GM23338 (cell line): ENCODE measurements around the gene RAB43. TPM values are rescaled to one million over a fixed set of nuclear protein-coding genes. Genes with fewer than 3 reads are reported as not detected.
A peak's percentile ranks its signal among the peaks of the same experiment; 100 is the strongest.

ENCODE experiments used
- ATAC-seq: fragments of 200-7000 bp; cut with Tn5 transposase; 3 replicates; pipeline ENCODE4 v1.9.1; 2020
- DNase-seq: peaks from one replicate; pipeline ENCODE4 v3.0.0-alpha.2; 2015; ENCODE audit warnings: low spot score
- H2AFZ ChIP-seq: fragments of 200-600 bp; sonication (generic); 2 replicates; pipeline ENCODE4 v1.8.0; 2016; ENCODE audit warnings: antibody characterized with exemption, mild to moderate bottlenecking, moderate library complexity
- H3F3A ChIP-seq: fragments of 200-600 bp; sonication (generic); replicated peaks from 2 replicates; pipeline ENCODE4 v1.8.0; 2017; ENCODE audit warnings: antibody characterized with exemption, mixed run types, low read depth
- H3K27ac ChIP-seq: fragments of 200-600 bp; sonication (generic); 2 replicates; pipeline ENCODE4 v1.6.1; 2016; ENCODE audit warnings: low read depth
- H3K27me3 ChIP-seq: fragments of 200-600 bp; sonication (generic); 2 replicates; pipeline ENCODE4 v1.8.0; 2016; ENCODE audit warnings: mild to moderate bottlenecking, mixed run types, moderate library complexity; ENCODE audit not compliant: insufficient read depth
- H3K36me3 ChIP-seq: fragments of 200-600 bp; sonication (generic); 2 replicates; pipeline ENCODE4 v1.8.0; 2016; ENCODE audit warnings: mild to moderate bottlenecking; ENCODE audit not compliant: insufficient read depth
- H3K4me1 ChIP-seq: fragments of 200-600 bp; sonication (generic); 2 replicates; pipeline ENCODE4 v1.8.0; 2016; ENCODE audit warnings: mild to moderate bottlenecking, moderate library complexity; ENCODE audit not compliant: insufficient read depth
- H3K4me2 ChIP-seq: fragments of 200-600 bp; sonication (generic); 2 replicates; pipeline ENCODE4 v1.7.1; 2017; ENCODE audit warnings: mixed run types
- H3K4me3 ChIP-seq: fragments of 200-600 bp; sonication (generic); 2 replicates; pipeline ENCODE4 v1.6.1; 2016; ENCODE audit warnings: mixed run types
- H3K79me2 ChIP-seq: fragments of 200-600 bp; sonication (generic); replicated peaks from 2 replicates; pipeline ENCODE4 v1.8.0; 2017; ENCODE audit warnings: mild to moderate bottlenecking; ENCODE audit not compliant: insufficient read depth
- H3K9me2 ChIP-seq: fragments of 200-600 bp; sonication (generic); 2 replicates; pipeline ENCODE4 v1.8.0; 2017; ENCODE audit not compliant: insufficient read depth
- H4K20me1 ChIP-seq: fragments of 200-600 bp; sonication (generic); replicated peaks from 2 replicates; pipeline ENCODE4 v1.8.0; 2017; ENCODE audit warnings: mild to moderate bottlenecking; ENCODE audit not compliant: insufficient read depth
- H3K27ac Mint-ChIP-seq: 2 replicates; pipeline ENCODE4 v1.8.0; 2020; ENCODE audit warnings: inconsistent platforms, mild to moderate bottlenecking, moderate library complexity, mixed read lengths
- H3K27me3 Mint-ChIP-seq: 3 replicates; pipeline ENCODE4 v1.8.0; 2022; ENCODE audit warnings: low read depth, mild to moderate bottlenecking, moderate library complexity, mixed read lengths, inconsistent platforms; ENCODE audit not compliant: insufficient read depth, poor library complexity
- H3K36me3 Mint-ChIP-seq: 3 replicates; pipeline ENCODE4 v1.8.0; 2021; ENCODE audit warnings: low read depth, mild to moderate bottlenecking, inconsistent platforms, moderate library complexity, mixed read lengths
- H3K4me1 Mint-ChIP-seq: 3 replicates; pipeline ENCODE4 v1.8.0; 2020; ENCODE audit warnings: mild to moderate bottlenecking, inconsistent platforms, mixed read lengths
- H3K4me3 Mint-ChIP-seq: 3 replicates; pipeline ENCODE4 v1.8.0; 2021; ENCODE audit warnings: moderate library complexity, mild to moderate bottlenecking, inconsistent platforms, mixed read lengths
- H3K9me3 Mint-ChIP-seq: 3 replicates; pipeline ENCODE4 v1.8.0; 2020; ENCODE audit warnings: moderate library complexity, mild to moderate bottlenecking, inconsistent platforms, mixed read lengths
- EZH2phosphoT487 ChIP-seq: fragments of 200-600 bp; sonication (generic); IDR thresholded peaks from one replicate; pipeline ENCODE4 v1.8.1; 2018; ENCODE audit warnings: antibody characterized with exemption; ENCODE audit not compliant: unreplicated experiment
- NANOG ChIP-seq: IDR thresholded peaks from 2 replicates; pipeline ENCODE4 v1.6.1; 2016; ENCODE audit warnings: antibody characterized with exemption, borderline replicate concordance
- STAT1 ChIP-seq: IDR thresholded peaks from one replicate; pipeline ENCODE4 v1.6.1; 2016; ENCODE audit warnings: antibody characterized with exemption; ENCODE audit not compliant: unreplicated experiment
- polyA plus RNA-seq: library from polyadenylated mRNA; unstranded; fragments of >200 nt; fragmentation: Nextera tagmentation; extraction: Ambion mirVana; gene quantifications from 2 replicates; pipeline ENCODE4 v1.2.1, GENCODE V29; 2016
- total RNA-seq: library from RNA; depleted of rRNA; stranded (reverse); fragments of >200 nt; shearing (Covaris generic); gene quantifications from 2 replicates; pipeline ENCODE4 v1.2.3, GENCODE V29; 2014
- TF ChIP-seq, protein P1 (sequence below): fragments of 250-450 bp; sonication (Bioruptor Pico); IDR thresholded peaks from 2 replicates; pipeline ENCODE4 v1.5.0; 2020; ENCODE audit warnings: mild to moderate bottlenecking, moderate library complexity
- TF ChIP-seq, protein P2 (sequence below), 2 experiments: fragments of 200-600 bp in 1 of 2; sonication (generic) in 1 of 2; conservative IDR thresholded peaks; 2 replicates each; pipeline versions ENCODE4 v1.5.1 to v1.6.1; 2016 to 2017; ENCODE audit warnings: antibody characterized with exemption in 2 of 2, low read depth in 2 of 2, mild to moderate bottlenecking in 2 of 2, moderate library complexity in 1 of 2

RAB43 gene
- total and polyA plus RNA-seq, 2 experiments from 2014 or later = 5.7 to 37.0 TPM

DNA sequence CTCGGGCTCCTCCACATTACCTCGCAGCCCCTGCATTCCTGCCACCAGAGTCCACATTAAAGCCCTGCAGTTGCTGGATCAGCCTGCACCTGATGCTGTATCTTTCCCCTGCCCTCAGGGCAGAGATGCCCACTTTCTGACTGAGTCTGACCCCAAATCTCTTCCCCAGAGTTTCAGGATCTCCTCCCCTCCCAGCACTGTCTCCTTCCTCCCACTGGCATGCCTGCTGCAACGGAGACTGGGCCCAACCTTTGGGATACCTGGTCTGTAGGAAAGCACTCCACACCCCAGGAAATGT, 81.6 kb downstream of the RAB43 start (continued):
- TF ChIP-seq, protein P1, sequence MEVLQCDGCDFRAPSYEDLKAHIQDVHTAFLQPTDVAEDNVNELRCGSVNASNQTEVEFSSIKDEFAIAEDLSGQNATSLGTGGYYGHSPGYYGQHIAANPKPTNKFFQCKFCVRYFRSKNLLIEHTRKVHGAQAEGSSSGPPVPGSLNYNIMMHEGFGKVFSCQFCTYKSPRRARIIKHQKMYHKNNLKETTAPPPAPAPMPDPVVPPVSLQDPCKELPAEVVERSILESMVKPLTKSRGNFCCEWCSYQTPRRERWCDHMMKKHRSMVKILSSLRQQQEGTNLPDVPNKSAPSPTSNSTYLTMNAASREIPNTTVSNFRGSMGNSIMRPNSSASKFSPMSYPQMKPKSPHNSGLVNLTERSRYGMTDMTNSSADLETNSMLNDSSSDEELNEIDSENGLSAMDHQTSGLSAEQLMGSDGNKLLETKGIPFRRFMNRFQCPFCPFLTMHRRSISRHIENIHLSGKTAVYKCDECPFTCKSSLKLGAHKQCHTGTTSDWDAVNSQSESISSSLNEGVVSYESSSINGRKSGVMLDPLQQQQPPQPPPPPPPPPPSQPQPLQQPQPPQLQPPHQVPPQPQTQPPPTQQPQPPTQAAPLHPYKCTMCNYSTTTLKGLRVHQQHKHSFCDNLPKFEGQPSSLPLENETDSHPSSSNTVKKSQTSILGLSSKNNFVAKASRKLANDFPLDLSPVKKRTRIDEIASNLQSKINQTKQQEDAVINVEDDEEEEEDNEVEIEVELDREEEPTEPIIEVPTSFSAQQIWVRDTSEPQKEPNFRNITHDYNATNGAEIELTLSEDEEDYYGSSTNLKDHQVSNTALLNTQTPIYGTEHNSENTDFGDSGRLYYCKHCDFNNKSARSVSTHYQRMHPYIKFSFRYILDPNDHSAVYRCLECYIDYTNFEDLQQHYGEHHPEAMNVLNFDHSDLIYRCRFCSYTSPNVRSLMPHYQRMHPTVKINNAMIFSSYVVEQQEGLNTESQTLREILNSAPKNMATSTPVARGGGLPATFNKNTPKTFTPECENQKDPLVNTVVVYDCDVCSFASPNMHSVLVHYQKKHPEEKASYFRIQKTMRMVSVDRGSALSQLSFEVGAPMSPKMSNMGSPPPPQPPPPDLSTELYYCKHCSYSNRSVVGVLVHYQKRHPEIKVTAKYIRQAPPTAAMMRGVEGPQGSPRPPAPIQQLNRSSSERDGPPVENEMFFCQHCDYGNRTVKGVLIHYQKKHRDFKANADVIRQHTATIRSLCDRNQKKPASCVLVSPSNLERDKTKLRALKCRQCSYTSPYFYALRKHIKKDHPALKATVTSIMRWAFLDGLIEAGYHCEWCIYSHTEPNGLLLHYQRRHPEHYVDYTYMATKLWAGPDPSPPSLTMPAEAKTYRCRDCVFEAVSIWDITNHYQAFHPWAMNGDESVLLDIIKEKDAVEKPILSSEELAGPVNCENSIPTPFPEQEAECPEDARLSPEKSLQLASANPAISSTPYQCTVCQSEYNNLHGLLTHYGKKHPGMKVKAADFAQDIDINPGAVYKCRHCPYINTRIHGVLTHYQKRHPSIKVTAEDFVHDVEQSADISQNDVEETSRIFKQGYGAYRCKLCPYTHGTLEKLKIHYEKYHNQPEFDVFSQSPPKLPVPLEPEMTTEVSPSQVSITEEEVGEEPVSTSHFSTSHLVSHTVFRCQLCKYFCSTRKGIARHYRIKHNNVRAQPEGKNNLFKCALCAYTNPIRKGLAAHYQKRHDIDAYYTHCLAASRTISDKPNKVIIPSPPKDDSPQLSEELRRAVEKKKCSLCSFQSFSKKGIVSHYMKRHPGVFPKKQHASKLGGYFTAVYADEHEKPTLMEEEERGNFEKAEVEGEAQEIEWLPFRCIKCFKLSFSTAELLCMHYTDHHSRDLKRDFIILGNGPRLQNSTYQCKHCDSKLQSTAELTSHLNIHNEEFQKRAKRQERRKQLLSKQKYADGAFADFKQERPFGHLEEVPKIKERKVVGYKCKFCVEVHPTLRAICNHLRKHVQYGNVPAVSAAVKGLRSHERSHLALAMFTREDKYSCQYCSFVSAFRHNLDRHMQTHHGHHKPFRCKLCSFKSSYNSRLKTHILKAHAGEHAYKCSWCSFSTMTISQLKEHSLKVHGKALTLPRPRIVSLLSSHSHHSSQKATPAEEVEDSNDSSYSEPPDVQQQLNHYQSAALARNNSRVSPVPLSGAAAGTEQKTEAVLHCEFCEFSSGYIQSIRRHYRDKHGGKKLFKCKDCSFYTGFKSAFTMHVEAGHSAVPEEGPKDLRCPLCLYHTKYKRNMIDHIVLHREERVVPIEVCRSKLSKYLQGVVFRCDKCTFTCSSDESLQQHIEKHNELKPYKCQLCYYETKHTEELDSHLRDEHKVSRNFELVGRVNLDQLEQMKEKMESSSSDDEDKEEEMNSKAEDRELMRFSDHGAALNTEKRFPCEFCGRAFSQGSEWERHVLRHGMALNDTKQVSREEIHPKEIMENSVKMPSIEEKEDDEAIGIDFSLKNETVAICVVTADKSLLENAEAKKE (CRISPR knock-in tag) = no peak
- TF ChIP-seq, protein P2, sequence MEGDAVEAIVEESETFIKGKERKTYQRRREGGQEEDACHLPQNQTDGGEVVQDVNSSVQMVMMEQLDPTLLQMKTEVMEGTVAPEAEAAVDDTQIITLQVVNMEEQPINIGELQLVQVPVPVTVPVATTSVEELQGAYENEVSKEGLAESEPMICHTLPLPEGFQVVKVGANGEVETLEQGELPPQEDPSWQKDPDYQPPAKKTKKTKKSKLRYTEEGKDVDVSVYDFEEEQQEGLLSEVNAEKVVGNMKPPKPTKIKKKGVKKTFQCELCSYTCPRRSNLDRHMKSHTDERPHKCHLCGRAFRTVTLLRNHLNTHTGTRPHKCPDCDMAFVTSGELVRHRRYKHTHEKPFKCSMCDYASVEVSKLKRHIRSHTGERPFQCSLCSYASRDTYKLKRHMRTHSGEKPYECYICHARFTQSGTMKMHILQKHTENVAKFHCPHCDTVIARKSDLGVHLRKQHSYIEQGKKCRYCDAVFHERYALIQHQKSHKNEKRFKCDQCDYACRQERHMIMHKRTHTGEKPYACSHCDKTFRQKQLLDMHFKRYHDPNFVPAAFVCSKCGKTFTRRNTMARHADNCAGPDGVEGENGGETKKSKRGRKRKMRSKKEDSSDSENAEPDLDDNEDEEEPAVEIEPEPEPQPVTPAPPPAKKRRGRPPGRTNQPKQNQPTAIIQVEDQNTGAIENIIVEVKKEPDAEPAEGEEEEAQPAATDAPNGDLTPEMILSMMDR (conservative IDR thresholded peaks at IDR 0.05; ENCODE audit: low read depth in 2 of 2) = no peak
- no peak for TF ChIP-seq STAT1

- TF ChIP-seq NANOG (no peak), EZH2phosphoT487 (no peak)
- no peak for DNase-seq
- Mint-ChIP-seq H3K27me3 (peaks cover 8% of the 10 kb centered on the region), H3K4me1 (peaks cover 34% of the 10 kb centered on the region), H3K36me3 (no peaks in the 10 kb centered on the region), H3K9me3 (no peaks in the 10 kb centered on the region; the same call in 2 of the 3 replicates), H3K4me3 (no peak overlapping the region), H3K27ac (no peak overlapping the region)
- Histone ChIP-seq H3K27ac (no peak overlapping the region), H3K4me3 (no peak overlapping the region), H3K36me3 (no peaks in the 10 kb centered on the region), H4K20me1 (no peaks in the 10 kb centered on the region), H3K4me1 (peaks cover 14% of the 10 kb centered on the region), H2AFZ (no peak overlapping the region), H3K9me2 (no peaks in the 10 kb centered on the region), H3F3A (no peaks in the 10 kb centered on the region), H3K79me2 (no peaks in the 10 kb centered on the region), H3K4me2 (0 out of 2 replicates have a peak overlapping the region, but pooled peaks have one; percentile 32), H3K27me3 (peaks cover 7% of the 10 kb centered on the region)
- peak; percentile 12 for ATAC-seq
These were observed 82.1 kb downstream of the RAB43 start for GRCh38 chr3:129039271-129040038.
